Measurements from ENCODE around the gene MST1.
A peak's percentile ranks its signal among the peaks of the same experiment; 100 is the strongest.

Gene MST1

GRCh38 chr3:49689046-49689907, at the start of gene MST1, which contains the start of gene RNF123:
MST1 (minus strand) TSS chr3:49689474; CDS start chr3:49688691, 783 bp downstream.
RNF123 (plus strand) TSS chr3:49689557; CDS start chr3:49691166, 1,609 bp downstream.
- DNase-seq: no peak

DNA sequence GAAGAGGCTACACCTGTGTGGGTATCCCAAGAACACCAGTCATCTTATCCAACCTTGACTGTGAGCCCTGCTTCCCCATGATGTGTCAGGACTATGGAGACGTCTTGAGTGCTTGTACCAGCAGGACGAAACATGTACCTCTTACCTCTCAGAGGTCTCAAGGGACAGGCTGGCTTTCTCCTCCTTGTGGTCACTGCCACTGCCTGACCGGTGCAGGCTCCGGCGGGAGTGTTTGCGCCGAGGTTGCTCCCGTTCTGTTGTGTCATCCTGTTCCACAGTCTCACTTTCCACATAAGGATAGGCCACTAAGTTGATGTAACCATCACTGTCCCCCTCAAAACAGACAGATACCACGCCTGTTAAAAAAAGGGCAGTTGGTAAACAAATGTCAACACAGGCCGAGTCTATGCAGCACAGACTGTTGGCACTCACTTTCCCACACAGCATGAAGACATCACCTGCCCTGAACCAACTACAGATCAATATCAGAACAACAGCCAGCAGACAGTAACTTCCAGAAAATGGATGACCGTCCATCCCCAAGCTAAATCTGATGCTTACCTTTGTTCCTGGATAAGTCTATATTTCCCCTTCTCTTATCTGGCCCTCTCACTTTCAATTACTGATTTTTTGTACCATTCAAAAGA, 48.9 kb upstream of the MST1 start:
- DNase-seq: no peak

- DNase-seq: no peak
Observed at GRCh38 chr3:49734752-49735151, 45.5 kb upstream of the MST1 start.

- DNase-seq: no peak
Observed at GRCh38 chr3:49733551-49733950, 44.3 kb upstream of the MST1 start.

DNA sequence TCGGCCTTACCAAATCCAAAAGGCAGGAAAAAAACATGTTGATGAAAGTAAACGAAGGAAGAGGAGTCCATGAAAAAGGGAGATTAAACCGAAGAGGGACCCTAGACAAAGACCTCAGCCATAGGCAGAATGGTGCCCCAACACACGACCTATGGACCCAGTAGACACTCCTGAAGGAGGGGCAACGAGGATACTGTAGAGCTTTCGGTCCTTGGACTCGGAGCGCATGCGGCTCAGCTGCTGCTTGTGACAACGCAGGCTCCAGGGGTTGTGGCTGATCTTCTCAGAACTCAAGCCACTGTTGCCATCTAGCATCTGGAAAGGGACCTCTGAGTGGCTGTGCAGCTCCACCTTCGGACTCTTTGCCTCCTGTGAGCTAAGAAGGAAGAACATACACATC, 43.3 kb upstream of the MST1 start:
- DNase-seq: no peak

- DNase-seq: no peak
Observed at GRCh38 chr3:49729966-49730609, 40.8 kb upstream of the MST1 start.

GRCh38 chr3:49727924-49728361, 38.7 kb upstream of the MST1 start:
- no peak for DNase-seq

DNA sequence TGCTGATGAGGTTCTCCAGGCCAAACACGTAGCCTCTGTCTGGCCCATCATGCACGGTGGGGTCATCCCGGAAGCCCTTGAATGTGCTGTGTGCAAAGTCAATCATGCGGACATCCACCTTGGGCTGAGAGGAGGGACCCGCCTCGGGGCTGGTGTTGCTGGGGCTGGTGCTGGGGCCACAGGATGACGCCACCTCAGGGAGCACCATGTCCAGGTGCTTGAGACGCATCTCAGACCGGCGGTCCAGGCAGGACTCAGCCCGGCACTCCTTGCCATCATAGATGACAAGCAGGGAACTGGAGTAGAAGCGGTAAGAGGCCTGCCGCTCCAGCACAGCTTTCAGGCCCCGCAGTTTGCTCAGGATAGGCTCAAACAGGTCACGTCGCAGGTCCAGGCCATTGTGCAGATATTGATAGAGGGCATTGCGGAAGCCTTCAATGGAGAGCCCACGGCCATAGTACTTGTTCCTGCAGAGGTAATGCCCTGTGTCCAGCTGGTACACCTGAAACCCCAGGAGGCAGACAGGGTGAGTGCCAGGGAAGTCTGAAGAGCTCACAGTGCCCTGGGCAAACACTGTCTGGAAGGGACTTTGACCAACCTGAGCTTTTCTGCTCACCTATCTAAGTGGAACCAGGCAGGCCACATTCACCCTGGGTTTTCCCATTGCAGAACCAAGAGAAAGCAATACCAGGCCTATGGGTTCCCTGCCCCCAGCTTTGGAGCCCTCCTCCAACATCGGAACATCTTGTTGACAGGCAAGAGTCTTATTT, 38.1 kb upstream of the MST1 start:
- no peak for DNase-seq

DNA sequence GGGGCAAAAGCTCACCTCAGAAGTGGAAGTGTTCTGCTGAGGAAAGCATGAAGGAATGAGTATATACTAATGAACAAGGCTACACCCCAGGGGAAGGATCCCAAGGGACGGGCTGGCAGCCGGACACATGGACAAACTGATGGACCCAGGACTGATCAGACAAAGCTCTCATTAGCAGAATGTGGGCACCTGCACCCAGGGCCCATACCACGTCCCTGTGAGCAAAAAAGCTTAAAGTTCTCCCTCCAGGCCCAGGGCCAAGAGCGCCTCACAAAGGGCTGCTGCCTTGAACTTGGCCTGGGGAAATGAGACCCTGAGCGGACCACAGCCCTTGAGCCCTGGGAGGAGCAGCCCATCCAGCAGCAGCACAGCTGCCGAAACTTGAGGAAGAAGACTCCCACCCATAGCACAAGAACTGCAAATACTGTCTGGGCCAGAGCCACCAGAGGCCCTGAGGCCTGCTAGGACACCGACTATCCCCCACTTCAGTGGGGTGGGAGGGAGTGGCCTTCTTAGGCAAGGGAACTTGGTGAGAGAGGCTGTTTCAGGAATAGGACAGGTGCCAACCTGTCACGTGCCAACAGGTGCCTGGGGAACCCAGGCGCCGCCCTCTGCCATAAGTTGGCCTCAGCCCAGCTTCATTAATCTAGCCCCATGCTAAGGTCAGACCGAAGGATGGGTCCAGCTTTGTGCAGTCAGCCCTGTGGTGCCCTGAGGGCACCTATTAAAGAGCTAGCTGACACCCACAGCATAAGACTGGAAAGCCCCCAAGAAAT, 36.8 kb upstream of the MST1 start:
- DNase-seq: no peak

DNA sequence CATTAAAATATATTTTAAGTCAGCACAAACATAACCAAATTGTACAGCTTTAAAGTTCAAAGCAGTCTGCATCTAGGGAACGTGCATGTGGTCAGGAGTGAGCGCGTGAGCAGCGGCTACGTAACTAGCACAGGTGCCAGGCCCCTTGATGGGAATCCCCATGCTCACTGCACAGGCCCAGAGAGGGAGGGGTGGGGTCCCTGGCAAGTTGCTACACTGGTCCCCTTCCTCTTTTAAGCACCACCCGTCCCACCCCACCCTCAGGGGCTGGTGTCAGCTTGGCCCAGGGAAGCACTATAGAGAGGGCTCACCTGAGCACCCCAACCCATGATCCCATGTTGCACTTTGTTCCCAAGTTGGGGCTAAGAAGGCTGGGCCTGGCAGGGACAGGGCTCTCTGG, 35.3 kb upstream of the MST1 start:
- no peak for DNase-seq

- DNase-seq: peak; percentile 92 to 94
Observed at GRCh38 chr3:49723628-49724551, 34.6 kb upstream of the MST1 start, which contains the start of gene GMPPB. GMPPB (minus strand) TSS chr3:49723951; CDS start chr3:49723726, 225 bp downstream.

DNA sequence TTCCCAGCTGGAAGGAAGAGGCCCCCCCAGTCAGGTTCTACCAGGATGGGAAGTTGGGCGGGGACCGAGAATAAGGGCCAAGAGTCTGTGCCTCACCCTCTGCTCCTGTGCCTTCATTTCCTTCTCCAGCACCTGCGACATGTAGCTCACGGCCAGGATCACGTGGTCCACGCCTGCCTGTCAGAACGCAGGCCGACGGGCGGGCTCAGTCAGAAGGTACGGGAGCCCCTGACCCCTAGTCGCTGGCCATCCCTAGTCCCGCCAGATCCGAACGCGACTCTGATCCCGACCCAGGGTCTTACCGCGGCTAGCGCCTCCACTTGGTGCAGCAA, 34.0 kb upstream of the MST1 start:
- peak in 1 of 2 experiments; percentile 25 for DNase-seq

GRCh38 chr3:49722896-49723295, 33.6 kb upstream of the MST1 start:
- no peak for DNase-seq

DNA sequence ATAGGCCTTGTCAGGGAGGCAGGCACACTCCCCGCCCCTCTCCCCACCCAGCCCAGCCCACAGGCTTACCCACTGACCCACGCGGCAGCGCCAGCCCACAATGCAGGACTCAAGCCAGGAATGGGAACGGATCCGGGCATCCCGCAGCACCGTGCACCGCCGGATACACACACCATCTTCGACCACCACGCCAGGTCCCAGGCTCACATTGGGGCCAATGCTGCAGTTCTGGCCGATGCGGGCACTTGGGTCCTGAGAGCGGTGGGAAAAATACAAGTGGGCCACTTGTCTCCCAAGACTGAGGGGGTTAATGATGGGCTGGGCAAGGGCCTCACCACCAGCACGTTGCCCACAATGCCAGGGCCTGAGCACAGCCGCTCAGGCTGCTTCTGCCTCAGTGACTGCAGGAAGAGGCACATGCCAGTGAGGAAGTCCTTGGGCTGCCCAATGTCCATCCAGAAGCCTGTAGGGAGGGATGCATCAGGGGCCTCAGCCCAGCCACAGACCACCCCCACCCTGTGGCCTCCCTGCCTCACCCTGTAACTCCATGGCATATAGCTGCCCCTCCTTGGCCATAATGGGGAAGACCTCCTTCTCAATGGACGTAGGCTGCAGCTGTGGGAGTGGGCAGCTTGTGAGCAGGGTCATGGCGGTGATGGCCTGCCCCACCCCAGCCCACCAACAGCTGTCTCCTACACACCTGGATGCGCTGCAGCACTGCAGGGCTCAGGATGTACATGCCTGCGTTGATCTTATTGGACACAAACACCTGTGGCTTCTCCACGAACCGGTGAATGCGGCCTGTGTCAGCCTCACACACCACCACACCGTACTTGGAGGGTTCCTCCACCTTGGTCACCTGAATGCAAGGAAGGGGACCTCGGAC, 32.9 kb upstream of the MST1 start:
- DNase-seq: no peak

GRCh38 chr3:49721596-49721895, 32.3 kb upstream of the MST1 start:
- DNase-seq: no peak

DNA sequence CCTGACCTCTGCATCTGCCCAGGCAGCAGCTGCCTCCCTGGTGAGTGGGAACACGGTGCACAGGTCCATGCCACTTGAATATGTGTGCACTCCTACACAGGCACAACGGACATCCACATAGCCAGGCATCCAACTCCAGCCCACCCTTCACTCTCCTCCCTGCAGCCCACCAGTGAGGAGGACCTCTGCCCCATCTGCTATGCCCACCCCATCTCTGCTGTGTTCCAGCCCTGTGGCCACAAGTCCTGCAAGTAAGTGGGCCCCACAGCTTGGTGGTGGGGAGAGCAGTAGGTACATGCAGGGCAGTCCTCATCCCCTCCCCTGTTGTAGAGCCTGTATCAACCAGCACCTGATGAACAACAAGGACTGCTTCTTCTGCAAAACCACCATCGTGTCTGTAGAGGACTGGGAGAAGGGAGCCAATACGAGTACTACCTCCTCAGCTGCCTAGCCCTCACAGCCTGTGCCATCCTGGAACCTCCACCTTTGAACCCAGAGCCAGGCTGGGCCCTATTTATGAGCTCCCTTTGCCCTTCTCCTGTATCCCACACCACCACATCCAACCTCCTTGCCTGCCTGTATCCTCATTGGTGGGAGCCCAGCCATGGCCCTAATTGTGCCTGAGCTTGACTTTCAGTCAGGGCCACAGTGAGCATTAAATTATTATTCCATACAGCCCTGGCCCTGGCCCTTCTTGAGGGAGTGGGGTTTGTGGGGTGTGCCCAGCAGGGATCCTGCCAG, 31.8 kb upstream of the MST1 start:
- no peak for DNase-seq

- peak; percentile 93 to 96 for DNase-seq
Observed at GRCh38 chr3:49719214-49719884, 30.1 kb upstream of the MST1 start, which contains the start of gene AMIGO3. AMIGO3 (minus strand) TSS chr3:49719684; CDS start chr3:49719465, 219 bp downstream.

DNA sequence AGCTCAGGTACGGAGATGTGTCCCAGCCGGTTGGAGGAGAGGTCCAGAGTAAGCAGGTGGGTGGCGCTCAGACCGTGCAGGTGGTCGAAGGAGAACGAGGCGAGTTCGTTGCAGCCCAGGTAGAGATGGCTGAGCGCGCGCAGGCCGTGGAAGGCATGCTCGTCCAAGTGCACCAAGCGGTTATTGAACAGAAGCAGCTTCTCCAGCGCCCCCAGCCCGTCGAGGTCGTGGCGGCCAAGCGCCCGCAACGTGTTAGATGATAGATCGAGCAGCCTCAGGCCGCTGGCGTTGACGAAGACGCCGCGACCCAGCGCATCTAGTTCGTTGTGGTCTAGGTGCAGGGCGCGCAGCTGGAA, 29.6 kb upstream of the MST1 start:
- DNase-seq: no peak
